GM18858 (cell line): ENCODE results near the gene PCNX2.

Experiments
- ATAC-seq: cut with Tn5 transposase; IDR thresholded peaks from one replicate; pipeline ENCODE4 v1.9.1; 2021; ENCODE audit not compliant: unreplicated experiment

The PCNX2 gene

GRCh38 chr1:233079574-233079973 is 216.0 kb downstream of the PCNX2 start:
- no peak for ATAC-seq

DNA sequence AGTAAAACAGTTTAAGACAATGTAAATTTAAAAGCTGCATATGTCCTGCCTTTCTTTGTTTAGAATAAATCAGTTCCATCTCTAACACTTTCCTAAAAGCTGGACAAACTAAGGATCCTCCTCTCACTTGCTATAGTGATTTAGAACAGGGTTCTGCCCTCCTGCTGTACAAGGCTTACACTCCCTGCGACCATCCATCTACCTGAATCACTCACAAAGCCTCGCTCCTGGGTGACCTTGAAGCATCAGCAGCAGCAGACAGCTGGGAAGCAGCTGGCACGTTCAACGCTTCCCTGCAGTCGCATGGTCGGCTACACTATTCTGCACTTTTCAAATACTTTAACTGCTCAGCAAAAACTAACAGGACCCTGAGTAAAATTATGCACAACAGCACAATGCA is 217.1 kb downstream of the PCNX2 start:
- ATAC-seq = no peak

DNA sequence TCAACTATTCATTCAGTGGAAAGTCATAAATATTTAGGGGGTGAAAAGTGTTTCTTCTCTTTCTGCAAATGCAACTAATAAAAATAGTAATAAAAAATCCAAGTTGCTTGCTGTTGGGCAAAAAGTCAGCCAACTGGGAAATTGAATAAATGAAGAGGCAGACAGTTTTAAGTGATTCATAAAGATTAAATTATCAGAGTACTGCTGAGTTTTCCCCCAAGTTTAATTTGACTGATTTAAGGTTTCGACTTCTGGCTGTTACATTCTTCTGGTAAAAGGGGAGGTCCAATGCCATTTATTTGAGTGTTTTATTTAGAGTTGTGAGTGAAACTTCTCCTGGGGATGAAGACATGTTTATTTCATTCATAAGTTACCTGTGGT is 219.6 kb downstream of the PCNX2 start:
- no peak for ATAC-seq

DNA sequence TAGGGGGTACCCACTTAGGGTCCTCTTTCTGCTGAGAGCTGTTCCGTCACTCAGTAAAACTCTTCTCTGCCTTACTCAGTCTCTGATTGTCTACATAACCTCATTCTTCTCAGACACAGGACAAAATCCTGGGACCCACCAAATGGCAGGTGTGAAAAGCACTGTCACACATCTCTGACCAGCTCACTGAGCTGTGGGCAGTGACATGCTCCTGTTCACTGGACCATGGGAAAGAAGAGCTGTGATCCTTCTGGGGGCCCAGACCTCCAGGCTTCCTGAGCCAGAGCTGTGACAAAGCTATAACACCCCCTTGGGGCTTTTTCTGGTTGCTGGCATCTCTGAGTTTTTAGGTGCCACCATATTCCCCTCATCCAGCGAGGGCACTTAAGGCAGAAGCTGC is 229.4 kb downstream of the PCNX2 start:
- ATAC-seq = no peak

- no peak for ATAC-seq
These were observed 229.8 kb downstream of the PCNX2 start for GRCh38 chr1:233065685-233066084.

DNA sequence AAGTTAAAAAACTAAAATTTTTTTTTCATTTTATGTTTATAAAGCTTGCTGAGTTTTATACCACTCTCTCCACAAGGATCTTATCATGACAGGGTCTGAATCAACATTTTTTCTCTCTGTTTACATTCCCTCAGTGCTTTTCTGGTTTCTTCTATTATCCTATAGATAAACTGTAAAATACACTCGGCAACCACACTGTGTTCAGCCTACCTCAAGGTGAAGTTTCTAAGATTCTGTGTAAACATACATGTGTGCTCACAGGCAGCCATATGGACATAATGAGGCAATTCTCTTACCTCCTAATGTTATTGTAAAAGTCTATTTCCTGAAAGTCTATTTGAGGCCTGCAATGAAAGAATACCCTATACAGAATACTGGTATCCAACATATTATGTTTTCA is 230.5 kb downstream of the PCNX2 start:
- ATAC-seq = no peak

- no peak for ATAC-seq
These were observed 232.1 kb downstream of the PCNX2 start for GRCh38 chr1:233063462-233063861.

- ATAC-seq = no peak
These were observed 234.3 kb downstream of the PCNX2 start for GRCh38 chr1:233061265-233061664.

DNA sequence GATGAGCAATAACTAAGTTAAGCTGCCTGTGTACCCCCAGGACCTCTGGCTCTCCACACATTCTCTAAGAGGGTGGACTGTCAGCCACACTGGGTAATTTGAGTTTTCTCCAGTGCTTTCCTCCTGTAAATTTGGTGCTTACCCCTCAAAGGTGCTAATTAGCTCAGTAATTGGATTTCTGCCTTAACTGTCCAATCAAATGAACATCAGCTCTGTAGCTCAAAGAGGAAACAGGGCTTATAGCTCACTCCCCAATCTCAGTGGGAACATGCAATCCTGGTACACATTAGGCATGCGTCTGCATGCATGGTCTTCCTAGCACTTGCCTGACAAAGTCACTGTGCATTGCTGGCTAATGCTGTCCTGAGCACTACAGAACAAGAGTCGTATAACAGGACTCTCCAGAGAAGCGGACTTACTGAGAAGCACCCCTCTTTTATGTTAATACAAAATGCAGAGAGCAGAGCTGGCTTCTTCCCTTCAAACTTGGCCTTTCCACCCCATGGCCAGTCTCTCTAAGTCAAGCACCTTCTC is 235.0 kb downstream of the PCNX2 start:
- no peak for ATAC-seq

- no peak for ATAC-seq
These were observed 237.7 kb downstream of the PCNX2 start for GRCh38 chr1:233057836-233058235.

DNA sequence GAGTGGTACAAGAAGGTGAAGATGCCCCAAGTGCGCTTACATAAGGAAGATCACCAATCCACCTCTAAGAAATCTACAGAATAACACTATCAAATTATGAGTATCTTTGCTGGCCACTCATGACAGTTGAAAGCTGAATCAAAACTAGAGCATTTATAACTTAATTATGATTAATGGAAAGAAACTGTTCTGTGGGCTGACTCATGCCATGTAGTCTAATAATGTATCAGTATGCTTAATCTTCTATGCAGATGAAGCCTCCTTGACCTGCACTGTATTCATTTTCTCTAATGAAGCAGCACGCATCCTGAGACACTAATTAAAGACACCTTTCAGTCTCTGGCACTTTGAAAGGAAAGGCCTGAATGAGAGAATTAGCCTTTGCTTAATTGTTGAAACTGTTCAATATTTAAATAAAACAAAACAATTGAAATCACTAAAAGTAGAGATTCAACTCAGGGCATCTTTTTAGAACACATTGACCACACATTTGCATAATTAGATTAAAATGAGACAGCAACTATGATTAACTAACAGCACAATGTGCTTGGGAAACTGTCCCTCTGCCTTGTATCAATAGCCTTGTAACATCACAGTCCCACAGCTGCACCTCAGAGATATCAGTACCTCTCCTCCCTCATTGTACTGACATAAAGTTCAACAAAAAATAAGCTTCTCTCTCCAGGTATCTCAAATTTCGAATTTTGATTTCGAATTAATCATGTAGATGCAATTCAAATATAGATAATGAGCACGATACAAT is 239.5 kb downstream of the PCNX2 start:
- ATAC-seq = no peak

DNA sequence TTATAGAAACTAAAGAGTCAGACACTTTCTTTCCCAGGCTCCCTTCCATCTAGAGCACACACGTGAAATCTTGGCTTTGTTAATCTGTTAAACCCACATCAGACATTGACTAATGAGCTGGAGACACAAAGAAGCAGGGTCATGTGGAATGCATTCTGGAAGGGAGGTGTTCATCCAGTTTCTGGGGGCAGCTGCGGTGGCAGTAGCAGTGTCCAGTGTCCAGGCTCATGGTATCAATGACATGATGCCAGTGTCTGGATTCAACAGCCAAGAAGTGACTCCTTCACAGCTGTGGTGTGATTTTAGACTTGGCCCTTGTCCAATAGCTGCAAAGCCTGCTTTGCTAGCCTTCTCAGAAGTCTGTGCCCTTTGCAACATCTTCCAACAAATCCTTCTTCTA is 249.9 kb downstream of the PCNX2 start:
- ATAC-seq = no peak

- ATAC-seq = no peak
These were observed 252.7 kb downstream of the PCNX2 start for GRCh38 chr1:233042834-233043233.

- no peak for ATAC-seq
These were observed 255.0 kb downstream of the PCNX2 start for GRCh38 chr1:233040494-233040893.

- no peak for ATAC-seq
These were observed 256.9 kb downstream of the PCNX2 start for GRCh38 chr1:233038581-233038980.

DNA sequence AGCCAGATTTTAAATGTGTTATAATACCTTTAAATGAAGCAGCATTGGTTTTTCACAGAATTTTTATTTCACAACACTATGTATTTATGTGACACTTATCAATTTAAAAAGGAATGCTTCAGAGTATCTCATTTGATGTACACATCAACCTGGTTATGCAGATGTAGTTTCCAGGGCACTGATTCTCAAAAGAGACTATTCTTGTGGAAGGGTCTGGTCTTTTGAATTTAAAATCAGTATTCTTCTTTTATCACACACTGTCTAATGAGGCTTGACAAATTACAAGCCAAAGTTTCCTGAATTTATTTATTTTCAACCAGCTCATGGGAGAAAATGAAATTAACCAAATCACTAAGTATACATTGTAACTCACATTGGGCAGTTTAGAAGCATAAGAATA is 257.7 kb downstream of the PCNX2 start:
- ATAC-seq = no peak

DNA sequence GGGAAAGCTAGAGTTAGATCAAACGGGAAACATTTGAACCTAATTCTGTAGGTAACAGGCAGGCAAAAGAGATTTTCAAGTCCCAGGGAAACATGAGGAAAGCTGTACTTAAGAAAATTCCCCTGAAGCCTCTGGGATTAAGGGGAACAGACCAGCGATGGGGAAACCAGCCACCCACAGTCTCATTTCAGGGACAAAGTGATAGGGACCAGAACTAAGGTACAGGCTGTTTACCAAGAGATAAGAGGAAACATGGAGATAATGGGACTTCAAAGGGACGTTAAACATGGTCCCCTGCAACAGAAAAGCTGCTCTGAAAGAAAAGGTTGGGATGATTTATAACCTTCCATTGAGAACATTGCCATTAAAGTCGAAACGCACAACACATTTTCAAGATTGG is 260.7 kb downstream of the PCNX2 start:
- no peak for ATAC-seq

- no peak for ATAC-seq
These were observed 262.2 kb downstream of the PCNX2 start for GRCh38 chr1:233033361-233033760.

DNA sequence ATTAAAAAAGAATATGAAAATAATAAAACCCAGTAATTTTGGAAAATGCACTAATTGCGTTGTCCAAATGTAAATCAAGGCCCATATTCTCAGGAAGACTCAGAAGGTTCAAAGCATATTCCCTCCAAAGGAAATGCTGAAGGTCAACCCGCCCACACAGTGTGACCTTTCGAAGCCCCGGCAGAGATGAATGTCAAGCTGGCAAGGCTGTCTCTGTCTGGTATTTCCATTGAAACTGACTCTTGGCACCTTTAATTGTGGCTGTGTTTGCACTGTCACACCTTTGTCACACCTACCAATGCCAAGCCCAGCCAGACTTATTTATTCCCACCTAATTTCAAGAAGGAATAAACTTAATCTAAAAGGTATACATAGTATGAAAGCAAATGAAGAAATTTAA is 262.6 kb downstream of the PCNX2 start:
- ATAC-seq = no peak

- no peak for ATAC-seq
These were observed 264.0 kb downstream of the PCNX2 start for GRCh38 chr1:233031521-233031920.

DNA sequence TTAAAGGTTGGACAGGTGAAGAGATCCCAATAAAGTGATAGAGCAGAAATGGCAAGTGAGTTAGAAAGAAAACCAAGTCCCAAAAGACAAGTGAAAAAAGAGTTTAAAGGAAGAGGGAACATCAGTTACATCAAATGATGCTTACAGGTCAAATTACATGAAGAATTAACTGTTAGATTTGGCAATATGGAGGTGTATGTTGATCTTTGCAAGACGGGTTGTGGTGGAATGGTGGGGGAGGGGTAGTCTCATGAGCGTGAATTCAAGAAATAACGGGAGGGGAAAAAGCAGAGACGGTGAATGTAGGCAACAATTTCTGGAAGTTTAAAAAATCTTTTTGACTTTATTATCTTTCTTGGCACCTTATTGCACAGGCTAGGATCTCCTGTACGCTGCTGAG is 268.5 kb downstream of the PCNX2 start:
- no peak for ATAC-seq

GRCh38 chr1:233025567-233025966 is 270.0 kb downstream of the PCNX2 start:
- ATAC-seq = no peak

DNA sequence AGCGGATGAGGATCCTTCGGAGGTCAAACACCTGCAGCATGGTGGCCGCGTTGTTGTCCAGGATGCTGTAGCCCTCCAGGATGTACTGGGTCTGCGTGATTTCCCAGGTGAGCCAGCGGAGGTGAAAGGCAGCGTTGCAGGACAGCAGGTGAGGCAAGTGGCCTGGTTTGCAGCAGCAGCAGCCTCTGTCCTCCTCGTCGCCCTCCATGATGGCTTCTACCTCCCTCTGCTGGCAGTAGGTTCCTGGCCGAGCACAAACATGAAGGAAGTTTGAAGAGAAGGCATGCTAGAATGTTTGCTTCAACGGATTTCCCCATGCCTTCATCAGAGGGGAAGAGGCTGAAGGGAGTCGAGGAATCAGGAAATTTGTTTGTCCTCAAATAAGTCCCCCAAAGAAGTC is 270.4 kb downstream of the PCNX2 start:
- ATAC-seq = no peak
